ENCODE measurements around the gene LGALS7B.

- no peak for TF ChIP-seq CTCF (conservative IDR thresholded peaks at IDR 0.05; ENCODE audit: low read depth, low read length)
- TF ChIP-seq CHD1 (IDR thresholded peaks at IDR 0.05; ENCODE audit: low read depth, low read length), result no peak
- TF ChIP-seq RAD21 (IDR thresholded peaks at IDR 0.05; ENCODE audit: low read length), result no peak
- TF ChIP-seq BHLHE40 (IDR thresholded peaks at IDR 0.05; ENCODE audit: low read depth, low read length), result no peak
- TF ChIP-seq POLR2A (IDR thresholded peaks at IDR 0.05; ENCODE audit: low read depth, low read length), result no peak
- no peak for TF ChIP-seq CEBPB (IDR thresholded peaks at IDR 0.05; ENCODE audit: low read depth, low read length)
- no peak for TF ChIP-seq MAZ (IDR thresholded peaks at IDR 0.05; ENCODE audit: borderline replicate concordance, low read depth, low read length)
- no peak for TF ChIP-seq MAFK (IDR thresholded peaks at IDR 0.05; ENCODE audit: low read depth, low read length)
- TF ChIP-seq SMC3 (IDR thresholded peaks at IDR 0.05; ENCODE audit: low read depth, low read length), result no peak
- no peak for TF ChIP-seq USF2 (IDR thresholded peaks at IDR 0.05; ENCODE audit: low read depth, low read length)
- TF ChIP-seq NFE2L2 (IDR thresholded peaks at IDR 0.05; ENCODE audit: low read depth, low read length), result no peak
- no peak for TF ChIP-seq RFX5 (IDR thresholded peaks at IDR 0.05; ENCODE audit: low read depth, low read length)
- TF ChIP-seq MXI1 (IDR thresholded peaks at IDR 0.05; ENCODE audit: borderline replicate concordance, low read depth, low read length), result no peak
These were observed 44.1 kb upstream of the LGALS7B start for GRCh38 chr19:38744874-38745273.
